Stimulated activated effector memory CD8-positive, alpha-beta T cell treated with anti-CD3 and anti-CD28 coated beads, Interleukin-12 subunit alpha, Interleukin-12 subunit beta, amount 100 ng/mL, for 72 hours (primary cell): ENCODE data around the gene PTMA.
"Not testable (repeated sequence)": the region's sequence is repeated elsewhere in the genome, so short reads cannot be mapped to it uniquely, and the experiment has no call there.

Experiments used
- ATAC-seq: fragments of 150-1000 bp; cut with Tn5 transposase; 2 replicates; pipeline ENCODE4 v1.10.0; 2021
- DNase-seq, 2 donors: peaks; one replicate each; pipeline ENCODE4 v3.0.0; 2021 to 2022; ENCODE audit warnings: low spot score in 2 of 2
- H3K27ac Mint-ChIP-seq: one replicate; pipeline ENCODE4 v1.8.0; 2022; ENCODE audit warnings: mild to moderate bottlenecking, mixed read lengths
- H3K36me3 Mint-ChIP-seq: one replicate; pipeline ENCODE4 v1.8.0; 2022; ENCODE audit warnings: mild to moderate bottlenecking, mixed read lengths
- H3K4me1 Mint-ChIP-seq: one replicate; pipeline ENCODE4 v1.8.0; 2022; ENCODE audit warnings: mixed read lengths
- H3K4me3 Mint-ChIP-seq: one replicate; pipeline ENCODE4 v1.8.0; 2022; ENCODE audit warnings: mild to moderate bottlenecking, mixed read lengths
- H3K9me3 Mint-ChIP-seq: one replicate; pipeline ENCODE4 v1.8.0; 2022; ENCODE audit warnings: mixed read lengths

The PTMA gene

DNA sequence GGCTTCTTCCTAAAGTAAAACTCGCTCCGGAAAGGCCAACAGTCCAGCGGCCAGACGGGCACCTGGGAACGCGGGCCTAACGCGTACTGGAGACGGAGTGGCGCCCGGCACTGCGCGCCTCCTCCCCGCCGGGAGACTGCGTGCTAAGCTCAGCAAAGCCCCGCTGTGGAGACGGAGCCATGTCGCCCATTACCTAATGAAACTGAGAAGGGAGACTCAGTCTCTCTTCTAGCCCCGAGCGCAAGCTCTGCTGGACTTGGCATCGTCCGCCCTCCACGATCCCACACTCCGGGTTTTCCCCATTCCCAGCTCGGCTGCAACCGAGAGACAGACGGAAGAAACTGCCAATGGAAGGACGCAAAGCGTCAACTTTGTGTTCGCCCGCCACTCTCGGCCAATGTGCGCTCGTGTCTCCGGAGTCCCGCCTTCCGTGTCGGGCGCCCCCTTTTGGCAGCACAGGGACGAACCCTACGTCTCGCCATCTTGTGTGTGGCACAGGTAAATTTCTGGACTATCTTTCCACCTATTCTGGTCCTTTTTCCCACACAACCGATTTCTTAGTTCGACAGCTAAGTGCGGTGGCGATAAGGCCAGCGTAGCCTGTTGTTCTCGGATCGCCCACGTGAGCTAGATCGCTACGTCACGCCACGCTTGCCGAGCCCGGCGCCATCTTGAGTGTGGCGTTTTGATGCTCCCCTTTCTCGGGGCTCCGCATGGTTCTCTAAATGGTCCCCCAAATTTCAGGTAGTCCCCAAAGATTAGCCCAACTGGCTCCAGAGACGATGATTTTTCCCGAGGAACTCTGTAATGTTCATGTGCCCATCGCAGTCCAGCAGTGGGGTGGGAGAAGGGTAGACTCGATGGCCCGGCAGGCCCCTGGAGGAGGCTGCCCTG lies 1.3 kb upstream of the PTMA start:
- H3K4me1 Mint-ChIP-seq = peaks cover 16% of the 10 kb centered on the region
- DNase-seq (peak; percentile 97 to 98), ATAC-seq (peak; percentile 59)
- no peaks in the 10 kb centered on the region for H3K9me3 Mint-ChIP-seq
- H3K4me3 Mint-ChIP-seq = peak overlapping the region; percentile 99
- peak overlapping the region; percentile 100 for H3K27ac Mint-ChIP-seq
- H3K36me3 Mint-ChIP-seq = peaks cover 61% of the 10 kb centered on the region

DNA sequence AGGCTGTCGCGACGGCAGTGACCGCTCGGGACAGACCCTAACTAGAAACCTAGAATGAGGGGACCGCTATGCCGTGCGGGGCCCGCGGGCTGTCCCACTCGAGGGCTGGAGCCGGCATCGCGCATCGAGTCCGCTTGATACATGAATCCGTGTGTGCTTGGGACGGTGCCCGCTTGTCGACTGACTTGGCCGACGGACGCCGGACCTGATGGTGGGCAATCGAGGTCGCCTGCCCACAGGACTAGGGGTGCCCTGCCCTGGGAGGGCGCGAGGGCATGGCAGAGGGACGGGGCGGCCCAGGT lies 749 bp upstream of the PTMA start:
- Mint-ChIP-seq H3K36me3 (peaks cover 67% of the 10 kb centered on the region), H3K4me3 (peak overlapping the region; percentile 99), H3K9me3 (no peaks in the 10 kb centered on the region), H3K4me1 (peaks cover 22% of the 10 kb centered on the region), H3K27ac (peak overlapping the region; percentile 100)
- peak; percentile 1 for ATAC-seq
- DNase-seq = no peak

GRCh38 chr2:231708773-231709635 lies 679 bp downstream of the PTMA start:
- no peak for ATAC-seq
- peak; percentile 47 to 83 for DNase-seq
- Mint-ChIP-seq H3K4me3 (peak overlapping the region; percentile 99), H3K27ac (peak overlapping the region; percentile 100), H3K36me3 (peaks cover 81% of the 10 kb centered on the region), H3K9me3 (no peaks in the 10 kb centered on the region), H3K4me1 (peaks cover 33% of the 10 kb centered on the region)

GRCh38 chr2:231709636-231709980 lies 1.3 kb downstream of the PTMA start:
- H3K27ac Mint-ChIP-seq = peak overlapping the region; percentile 100
- peaks cover 87% of the 10 kb centered on the region for H3K36me3 Mint-ChIP-seq
- DNase-seq (no peak), ATAC-seq (no peak)
- H3K4me3 Mint-ChIP-seq = peak overlapping the region; percentile 99
- H3K4me1 Mint-ChIP-seq = peaks cover 39% of the 10 kb centered on the region
- no peaks in the 10 kb centered on the region for H3K9me3 Mint-ChIP-seq

DNA sequence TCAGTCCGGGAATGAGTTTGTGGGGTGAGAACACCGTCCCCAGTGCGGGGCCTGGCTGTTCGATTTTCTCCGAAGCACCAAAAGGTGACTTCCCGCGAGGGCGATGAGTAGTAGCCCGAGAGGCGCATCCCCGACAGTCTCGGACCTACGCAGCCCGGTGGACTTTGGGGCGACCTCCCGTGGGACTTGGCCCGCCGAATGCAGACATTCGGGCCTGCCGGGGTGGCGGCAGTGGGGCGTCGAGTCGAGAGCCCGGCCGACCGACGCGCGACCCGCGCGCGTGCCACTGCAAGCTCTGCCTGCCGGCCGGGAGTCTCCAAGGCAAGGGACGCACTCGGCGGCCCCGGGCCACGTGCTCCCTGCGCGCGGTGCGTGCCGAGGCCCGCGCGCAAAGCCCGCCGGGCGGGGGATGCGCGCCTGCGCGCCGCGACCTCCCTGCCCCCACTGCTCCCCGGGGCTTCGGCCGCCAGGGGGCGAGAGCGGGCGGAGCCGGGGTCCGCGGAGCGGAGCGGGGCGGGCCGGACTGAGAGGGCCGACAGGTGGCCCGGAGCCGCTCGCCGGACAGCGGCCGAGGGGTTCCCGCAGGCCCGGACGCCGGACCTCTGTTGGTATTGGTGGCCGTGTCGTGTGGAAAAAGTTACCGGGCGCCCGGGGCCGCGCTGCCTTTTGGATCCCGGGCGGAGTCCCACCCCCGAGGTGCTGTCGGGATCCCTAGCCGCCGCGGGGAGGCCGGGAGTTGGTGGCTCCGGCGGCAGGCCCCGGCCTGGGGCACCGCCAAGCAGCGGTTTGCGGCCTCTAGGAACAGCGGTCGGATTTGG lies 1.9 kb downstream of the PTMA start:
- H3K4me1 Mint-ChIP-seq = peaks cover 42% of the 10 kb centered on the region
- no peaks in the 10 kb centered on the region for H3K9me3 Mint-ChIP-seq
- peak overlapping the region; percentile 100 for H3K27ac Mint-ChIP-seq
- peak; percentile 52 for ATAC-seq
- peak overlapping the region; percentile 99 for H3K4me3 Mint-ChIP-seq
- DNase-seq = peak; percentile 98 to 99
- peaks cover 91% of the 10 kb centered on the region for H3K36me3 Mint-ChIP-seq

DNA sequence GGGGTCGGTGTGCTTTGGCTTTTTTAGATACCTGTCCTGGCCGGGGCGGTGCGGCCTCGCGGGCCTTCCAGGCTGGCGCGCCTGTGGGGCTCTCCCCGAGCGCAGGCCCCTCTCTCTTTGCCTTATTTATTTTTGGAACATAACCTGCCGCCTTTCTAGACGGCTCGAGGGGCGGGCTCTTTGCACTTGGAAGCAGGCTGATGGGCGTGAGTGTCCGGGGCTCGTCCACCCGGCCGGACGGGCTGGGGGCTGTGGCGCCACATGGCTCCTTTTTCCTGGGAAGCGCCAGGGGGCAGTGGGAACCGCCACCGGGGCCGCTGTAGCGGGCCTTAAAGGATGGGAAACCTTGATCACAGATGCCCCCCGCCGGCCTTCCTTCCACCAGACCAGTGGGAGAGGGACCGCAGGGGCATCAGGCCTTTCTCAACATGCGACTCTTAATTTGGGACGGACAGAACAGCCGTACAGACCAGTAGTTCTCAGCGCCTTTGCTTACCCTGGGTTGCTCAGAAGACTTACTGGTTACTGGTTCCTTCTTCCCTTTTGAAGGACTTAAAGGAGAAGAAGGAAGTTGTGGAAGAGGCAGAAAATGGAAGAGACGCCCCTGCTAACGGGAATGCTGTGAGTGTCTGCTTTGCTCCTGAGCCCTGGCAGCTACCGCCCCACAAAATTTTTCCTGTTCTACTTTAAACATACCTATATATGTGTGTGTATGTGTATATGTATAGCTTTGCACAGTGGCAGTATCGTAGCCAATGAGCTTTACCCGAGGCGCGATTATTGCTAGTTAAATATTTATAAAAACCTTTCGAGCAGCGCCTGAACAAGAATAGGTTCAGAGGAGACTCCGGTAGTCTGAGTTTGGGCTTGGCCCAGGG lies 2.7 kb downstream of the PTMA start:
- peak; percentile 30 to 71 for DNase-seq
- Mint-ChIP-seq H3K36me3 (peaks cover 94% of the 10 kb centered on the region), H3K27ac (peak overlapping the region; percentile 100), H3K9me3 (no peaks in the 10 kb centered on the region), H3K4me3 (peak overlapping the region; percentile 99), H3K4me1 (peaks cover 46% of the 10 kb centered on the region)
- no peak for ATAC-seq

DNA sequence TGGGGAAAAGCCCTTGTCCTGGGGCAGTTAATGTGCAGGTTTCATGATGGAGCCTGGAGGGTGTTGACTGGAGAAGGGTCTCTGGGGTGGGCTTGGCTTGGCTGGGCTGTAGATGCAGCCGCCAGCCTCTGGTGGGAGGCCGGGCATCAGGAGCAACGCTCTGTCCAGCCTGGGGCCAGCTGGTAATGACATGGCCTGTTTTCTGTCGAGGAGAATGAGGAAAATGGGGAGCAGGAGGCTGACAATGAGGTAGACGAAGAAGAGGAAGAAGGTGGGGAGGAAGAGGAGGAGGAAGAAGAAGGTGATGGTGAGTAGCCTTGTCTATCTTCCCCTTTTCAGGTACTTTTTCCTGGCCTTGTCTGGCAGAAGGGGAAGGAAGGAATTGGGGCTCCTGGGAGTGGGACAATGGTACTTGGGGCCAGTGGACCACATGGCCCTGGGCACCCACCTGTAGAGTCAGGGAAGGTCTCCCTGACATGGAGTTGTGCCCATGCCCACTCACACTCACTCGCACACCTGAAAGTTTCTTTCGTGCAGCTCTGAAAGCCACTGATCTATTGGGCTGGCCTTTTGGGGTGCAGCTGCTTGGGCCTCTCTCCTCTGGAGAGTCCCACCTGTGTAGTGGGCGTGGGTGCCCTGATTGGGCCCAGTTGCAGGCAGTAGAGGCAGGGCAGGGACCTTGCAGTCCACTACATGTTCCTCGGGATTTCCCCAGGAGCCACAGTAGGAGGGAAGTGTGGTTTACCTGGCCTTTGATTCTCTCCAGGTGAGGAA lies 3.5 kb downstream of the PTMA start:
- Mint-ChIP-seq H3K9me3 (no peaks in the 10 kb centered on the region), H3K4me3 (peak overlapping the region; percentile 99), H3K27ac (peak overlapping the region; percentile 100), H3K36me3 (peaks cover 90% of the 10 kb centered on the region), H3K4me1 (peaks cover 50% of the 10 kb centered on the region)
- ATAC-seq = no peak
- DNase-seq = no peak

- Mint-ChIP-seq H3K36me3 (peaks cover 83% of the 10 kb centered on the region), H3K27ac (peak overlapping the region; percentile 100), H3K4me3 (peak overlapping the region; percentile 99), H3K4me1 (peaks cover 50% of the 10 kb centered on the region)
- not testable (repeated sequence) for ATAC-seq, H3K9me3 Mint-ChIP-seq
- DNase-seq = peak in 1 of 2 donors; percentile 67
These were observed 4.2 kb downstream of the PTMA start for GRCh38 chr2:231712451-231713021.

DNA sequence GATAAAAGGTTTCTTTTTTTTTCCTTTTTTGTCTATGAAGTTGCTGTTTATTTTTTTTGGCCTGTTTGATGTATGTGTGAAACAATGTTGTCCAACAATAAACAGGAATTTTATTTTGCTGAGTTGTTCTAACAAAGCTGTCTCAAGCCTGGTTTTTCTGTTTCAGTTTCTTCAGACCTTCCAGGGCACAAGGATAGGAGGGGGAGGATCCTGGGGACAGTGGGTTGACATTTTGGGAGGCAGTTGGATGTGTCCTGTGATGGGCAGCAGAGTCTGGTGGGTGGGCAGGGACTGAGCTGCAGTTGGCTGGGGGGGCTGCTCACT lies 5.0 kb downstream of the PTMA start:
- ATAC-seq, H3K9me3 Mint-ChIP-seq, DNase-seq: not testable (repeated sequence)
- Mint-ChIP-seq H3K36me3 (peaks cover 75% of the 10 kb centered on the region), H3K27ac (peak overlapping the region; percentile 100), H3K4me1 (peaks cover 50% of the 10 kb centered on the region), H3K4me3 (peak overlapping the region; percentile 47)

GRCh38 chr2:231713730-231714638 lies 5.7 kb downstream of the PTMA start:
- Mint-ChIP-seq H3K4me3 (peak overlapping the region; percentile 47), H3K4me1 (peaks cover 50% of the 10 kb centered on the region), H3K27ac (peak overlapping the region; percentile 100), H3K36me3 (peaks cover 69% of the 10 kb centered on the region), H3K9me3 (no peaks in the 10 kb centered on the region)
- ATAC-seq = peak; percentile 44
- peak; percentile 92 to 96 for DNase-seq

DNA sequence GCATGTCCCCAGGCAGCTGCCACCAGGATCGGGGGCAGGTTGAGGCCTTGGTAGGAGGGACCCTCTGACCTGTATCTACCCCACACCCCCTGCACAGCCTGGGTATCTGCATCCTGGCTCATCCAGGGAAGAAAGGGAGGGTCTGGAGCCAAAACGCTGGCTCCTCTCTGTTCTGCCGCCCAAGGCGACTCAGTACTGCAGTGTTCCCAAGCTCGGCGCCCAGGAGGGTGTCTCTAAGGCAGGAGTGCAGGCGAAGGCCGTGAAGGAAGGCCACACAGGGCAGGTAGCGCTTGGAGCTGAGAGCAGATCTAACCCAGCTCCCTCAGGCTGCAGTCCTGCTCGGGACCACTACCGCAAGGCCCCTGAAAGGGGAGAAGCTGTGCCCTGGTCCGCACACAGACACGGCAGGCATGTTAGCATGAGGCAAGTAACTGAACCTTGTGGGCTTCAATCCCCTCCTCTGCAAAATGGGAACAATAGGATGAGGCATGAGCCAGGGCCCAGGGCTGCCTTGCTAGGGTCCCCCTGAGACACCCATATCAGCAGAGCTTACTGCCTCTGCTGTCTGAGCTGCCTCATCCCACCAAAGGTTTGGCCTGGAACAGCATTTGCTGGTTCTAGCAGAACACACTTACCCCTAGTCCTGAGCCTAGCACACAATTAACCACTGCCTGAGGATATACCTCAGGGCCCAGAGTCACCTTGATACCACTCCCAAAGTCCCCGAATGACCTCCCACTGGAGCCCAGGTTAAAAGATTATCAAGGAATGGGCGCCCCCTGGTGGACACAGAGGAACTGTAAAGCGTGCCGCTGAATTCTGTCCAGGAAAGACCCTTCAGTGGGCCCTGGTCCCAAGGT lies 6.5 kb downstream of the PTMA start:
- Mint-ChIP-seq H3K36me3 (peaks cover 60% of the 10 kb centered on the region), H3K27ac (peak overlapping the region; percentile 100), H3K9me3 (no peaks in the 10 kb centered on the region), H3K4me1 (peaks cover 50% of the 10 kb centered on the region), H3K4me3 (peak overlapping the region; percentile 47)
- peak; percentile 79 to 91 for DNase-seq
- ATAC-seq = peak; percentile 29

DNA sequence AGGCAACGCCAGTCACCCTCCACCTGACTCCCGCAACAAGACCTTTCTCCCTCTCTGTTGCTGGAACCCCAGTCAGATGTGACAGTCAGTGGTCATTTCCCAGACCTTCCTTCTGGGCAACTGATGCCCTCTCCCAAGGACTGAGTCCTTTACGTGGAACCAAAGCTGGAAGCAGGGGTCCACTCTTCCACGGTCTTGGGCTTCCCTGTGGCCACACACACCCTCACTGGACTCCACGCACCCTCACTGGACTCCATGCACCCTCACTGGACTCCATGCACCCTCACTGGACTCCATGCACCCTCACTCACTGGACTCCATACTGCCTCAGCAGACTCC lies 7.1 kb downstream of the PTMA start:
- no peak for DNase-seq
- Mint-ChIP-seq H3K4me3 (no peak overlapping the region), H3K4me1 (peaks cover 51% of the 10 kb centered on the region), H3K27ac (peak overlapping the region; percentile 53), H3K9me3 (no peaks in the 10 kb centered on the region), H3K36me3 (peaks cover 54% of the 10 kb centered on the region)
- no peak for ATAC-seq
